HG03064 (cell line): ENCODE results near the gene NPHP1.
"Not testable (repeated sequence)": the region's sequence is repeated elsewhere in the genome, so short reads cannot be mapped to it uniquely, and the experiment has no call there.

Source experiments
- ATAC-seq: cut with Tn5 transposase; IDR thresholded peaks from one replicate; pipeline ENCODE4 v1.9.1; 2021; ENCODE audit warnings: low read depth; ENCODE audit not compliant: unreplicated experiment

NPHP1 gene

DNA sequence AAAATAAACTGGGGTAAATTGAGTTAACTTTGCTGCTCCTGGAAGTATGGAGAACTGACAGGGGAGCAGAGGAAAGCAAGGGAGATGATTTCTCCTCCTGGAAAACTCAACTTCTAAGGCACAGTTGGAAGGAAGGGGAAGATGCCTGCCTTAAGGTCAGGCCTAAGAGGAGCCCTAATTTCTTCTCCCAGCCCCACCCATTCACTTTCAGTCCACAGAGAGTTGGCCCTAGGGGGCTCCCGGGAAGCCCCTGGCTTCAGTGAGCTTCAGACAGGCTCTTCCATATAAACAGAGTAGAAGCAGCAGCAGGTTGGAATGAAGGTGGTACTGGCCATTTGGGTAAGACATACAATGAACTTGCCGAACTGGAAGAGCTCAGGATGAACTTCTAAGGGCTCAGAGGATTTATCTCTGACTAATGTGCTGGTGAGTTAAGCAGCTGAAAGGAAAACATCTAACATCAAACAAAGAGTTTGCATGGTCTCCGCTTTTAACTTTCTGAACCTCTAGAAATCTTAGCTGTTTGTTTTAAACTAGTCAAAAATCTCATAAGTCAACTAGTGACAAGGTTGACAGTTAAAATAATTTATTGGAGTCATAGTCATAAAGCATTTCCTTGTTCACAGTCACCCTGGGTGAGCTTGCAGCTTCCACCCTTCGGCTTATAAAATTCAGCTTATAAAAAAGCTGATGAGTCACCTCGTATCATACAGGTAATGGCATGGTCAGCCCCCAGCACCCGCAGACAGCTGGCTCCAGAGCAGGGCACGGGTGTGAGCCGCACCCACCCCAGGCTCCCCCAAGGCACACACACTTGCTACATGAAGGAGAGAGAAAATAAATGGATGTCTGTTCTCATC is 99.0 kb downstream of the NPHP1 start:
- ATAC-seq: no peak

DNA sequence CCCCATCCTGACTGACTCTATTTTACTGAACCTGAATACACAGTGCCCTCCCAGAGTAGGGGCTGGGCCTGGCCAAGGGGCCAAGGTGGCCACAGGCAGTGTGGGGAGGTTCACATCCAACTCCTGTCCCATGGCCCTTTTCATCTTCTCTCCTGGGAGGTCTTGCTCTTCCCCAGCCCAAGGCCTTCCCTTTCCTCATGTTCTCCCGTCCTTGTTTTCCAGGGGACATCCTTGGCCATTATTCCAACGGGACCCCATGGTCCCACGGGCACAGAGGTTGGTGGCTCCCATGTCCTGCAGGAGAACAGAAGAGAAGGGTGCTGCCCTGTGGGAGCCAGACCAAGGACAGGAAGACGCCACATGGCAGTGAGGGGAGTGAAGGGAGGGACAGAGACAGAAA is 99.6 kb downstream of the NPHP1 start:
- ATAC-seq: no peak

DNA sequence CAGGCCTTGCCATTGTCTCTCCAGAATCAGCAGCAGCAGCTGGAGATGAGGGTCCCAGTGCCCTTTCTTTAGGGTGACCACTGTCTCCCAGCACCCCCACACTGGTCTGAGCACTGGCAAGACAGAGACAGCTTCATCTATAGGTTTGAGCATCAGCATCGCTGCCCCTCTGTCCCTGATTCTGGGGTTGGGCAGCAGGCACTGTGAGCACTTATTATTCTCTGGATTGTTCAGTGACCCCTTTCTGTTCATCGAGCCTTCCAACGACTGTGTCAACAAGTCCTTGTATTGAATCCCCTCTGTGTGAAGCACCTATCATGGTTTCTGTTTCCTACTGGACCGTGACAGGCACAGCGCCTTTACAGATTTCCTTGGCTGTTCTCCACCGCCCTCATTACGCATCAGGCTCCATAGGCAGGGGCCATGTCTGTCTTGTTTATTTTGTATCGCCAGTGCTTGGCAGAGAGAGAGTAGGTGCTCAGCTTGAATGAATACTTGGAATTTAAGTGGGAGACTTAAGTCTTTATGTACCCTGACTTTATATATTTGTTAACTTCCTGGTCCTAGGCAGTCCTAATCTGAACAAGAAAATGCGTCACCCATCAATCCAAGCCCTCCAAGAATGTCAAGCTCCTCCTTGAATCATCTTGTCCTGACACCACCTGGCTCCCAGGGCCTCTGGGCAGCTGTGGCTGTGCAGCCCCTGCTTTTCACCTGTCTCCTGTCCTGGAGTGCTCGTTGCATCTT is 100.6 kb downstream of the NPHP1 start:
- no peak for ATAC-seq

DNA sequence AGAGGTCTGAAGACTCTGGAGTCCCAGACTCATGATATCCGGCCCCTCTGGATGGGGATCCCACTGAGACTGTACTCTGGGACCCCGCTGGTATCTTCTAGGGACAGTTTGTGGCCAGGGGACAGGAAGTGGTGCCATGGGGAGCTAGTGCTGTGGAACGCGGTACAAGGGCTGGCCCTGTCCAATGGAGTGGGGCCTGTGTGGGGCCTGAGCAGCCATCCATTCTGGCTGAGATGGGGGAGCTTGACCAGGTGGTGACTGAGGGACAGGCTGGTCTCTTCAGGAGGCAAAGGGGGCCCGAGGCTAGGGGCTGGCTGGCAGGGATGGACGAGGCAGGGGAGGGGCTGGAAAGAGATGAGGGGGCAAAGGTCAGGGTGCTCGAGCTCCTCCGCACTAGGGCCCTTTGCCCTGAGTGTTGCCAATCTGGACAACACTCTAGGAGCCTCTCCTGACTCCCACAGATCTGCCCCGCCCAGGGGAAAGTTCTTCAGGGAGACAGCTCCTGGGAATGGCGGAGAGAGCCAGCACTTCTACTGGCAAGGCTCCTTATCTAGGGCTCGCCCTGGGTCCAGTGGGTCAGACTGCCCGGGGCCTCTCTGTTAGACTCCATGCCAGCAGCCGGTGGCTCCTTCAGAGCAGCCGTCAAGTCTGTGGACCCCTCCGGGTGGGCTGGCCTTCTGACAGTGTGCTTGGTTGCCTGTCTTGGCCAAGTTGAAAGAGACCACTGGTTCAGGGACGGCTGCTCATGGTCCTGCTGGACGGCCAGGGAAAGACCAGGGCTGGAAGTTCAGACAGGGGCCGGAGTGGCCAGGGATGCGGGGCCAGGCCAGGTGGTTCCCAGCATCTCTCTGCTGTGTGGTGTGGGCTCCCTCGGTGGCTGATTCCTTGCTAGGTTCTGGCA is 101.5 kb downstream of the NPHP1 start:
- ATAC-seq: no peak

DNA sequence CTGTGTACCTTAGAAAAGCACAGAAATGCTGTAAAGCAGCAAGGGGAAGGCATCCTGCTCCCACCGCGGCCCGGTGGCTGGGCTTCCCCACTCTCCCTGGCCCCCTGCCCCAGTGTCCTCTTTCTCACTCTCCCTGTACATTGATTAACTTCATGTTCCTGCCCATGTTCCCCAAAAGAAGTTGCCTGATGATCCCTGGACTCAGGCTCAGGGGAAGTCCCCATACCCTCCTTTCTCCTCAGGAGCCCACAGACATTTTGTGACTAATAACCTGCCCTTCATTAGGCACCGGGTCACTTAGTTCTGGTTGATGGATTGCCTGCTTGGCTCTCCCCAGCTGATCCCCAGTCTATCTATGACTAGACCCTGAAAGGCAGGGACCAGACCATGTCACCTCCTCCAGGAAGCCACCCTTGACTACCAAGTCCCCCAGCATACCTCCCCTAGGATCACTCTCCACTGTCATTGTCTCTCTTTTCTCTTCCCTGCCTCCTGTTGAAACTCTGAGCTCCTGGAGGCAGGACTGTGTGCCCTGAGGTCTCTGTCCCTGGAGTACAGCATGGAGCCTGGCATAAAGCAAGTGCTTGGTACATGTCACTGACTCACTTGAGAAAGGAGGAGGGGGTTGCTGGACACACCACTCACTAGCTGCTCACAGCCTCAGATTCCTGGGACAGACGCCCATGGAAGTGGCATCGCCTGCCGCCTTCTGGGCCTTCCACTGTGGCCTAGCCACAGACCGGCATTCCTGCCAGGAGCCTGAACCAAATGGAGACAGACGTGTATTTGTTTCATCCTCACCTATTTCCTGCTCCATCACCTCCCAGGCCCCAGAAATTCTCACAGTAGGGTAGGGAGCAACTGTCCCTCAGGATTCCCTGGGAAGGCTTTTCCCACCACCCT is 102.7 kb downstream of the NPHP1 start:
- no peak for ATAC-seq

DNA sequence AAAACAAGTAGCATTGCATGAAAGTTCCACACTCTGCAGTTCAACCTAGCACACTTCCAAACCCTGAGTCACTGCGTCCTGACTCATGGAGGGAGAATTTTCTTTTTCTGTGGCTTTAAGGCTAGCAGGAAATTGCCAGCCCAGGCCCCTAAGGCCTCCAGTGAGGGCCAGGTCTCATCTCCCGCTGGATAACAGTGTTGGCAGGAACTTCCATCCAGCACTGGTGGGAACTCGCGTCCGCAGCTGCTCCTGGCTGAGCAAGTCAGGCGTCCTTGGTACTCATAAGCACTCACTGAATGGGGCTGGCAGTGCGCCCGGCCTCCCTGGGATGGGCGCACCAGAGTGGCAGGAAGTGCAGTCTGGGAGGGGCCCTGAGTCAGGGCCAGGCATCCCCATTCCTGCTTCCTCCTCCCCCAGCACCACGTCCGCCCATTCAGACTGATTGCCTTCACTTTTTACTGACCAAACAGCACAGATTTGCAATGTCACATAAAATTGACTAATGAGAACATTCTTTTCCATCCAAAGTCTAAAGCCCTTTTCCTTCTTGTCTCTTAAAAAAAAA is 103.5 kb downstream of the NPHP1 start:
- ATAC-seq: no peak

DNA sequence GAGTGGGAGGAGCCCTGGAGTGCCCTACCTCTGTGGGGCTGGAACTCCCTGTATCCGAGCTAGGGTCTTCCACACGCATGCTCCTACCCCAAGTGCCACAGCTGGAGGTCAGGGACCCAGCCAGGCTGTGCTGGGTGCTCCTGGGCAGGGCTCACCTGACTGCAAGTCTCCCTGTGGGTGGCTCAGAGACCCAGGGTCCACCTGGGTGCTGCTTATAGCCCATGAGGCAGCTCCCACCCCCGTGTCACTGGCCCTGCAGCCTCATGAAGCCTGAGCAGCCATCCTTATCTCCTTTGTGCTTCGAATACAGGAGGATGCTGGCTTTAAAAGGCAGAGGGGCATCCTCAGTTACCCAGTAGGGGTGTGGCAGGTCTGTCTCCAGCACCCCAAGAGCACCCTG is 103.9 kb downstream of the NPHP1 start:
- ATAC-seq: not testable (repeated sequence)

DNA sequence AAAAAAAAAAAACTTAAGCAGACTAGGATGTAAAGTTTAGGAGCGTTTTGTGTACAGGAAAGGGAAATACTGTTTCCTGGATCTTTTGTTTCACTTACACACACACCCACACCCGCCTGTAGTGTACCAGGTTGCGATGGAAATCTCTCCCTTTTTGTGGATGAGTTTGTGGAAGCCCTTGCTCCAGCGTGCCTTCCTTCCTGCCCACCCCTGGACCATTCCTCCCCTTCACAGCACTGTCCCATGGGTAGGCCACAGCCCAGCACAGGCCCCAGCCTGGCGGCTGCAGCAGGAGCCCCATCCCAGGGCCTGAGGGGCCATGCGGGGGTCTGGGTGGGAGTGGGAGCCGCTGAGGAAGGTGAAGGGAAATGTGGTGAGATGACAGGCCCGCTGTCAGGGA is 104.3 kb downstream of the NPHP1 start:
- no peak for ATAC-seq

DNA sequence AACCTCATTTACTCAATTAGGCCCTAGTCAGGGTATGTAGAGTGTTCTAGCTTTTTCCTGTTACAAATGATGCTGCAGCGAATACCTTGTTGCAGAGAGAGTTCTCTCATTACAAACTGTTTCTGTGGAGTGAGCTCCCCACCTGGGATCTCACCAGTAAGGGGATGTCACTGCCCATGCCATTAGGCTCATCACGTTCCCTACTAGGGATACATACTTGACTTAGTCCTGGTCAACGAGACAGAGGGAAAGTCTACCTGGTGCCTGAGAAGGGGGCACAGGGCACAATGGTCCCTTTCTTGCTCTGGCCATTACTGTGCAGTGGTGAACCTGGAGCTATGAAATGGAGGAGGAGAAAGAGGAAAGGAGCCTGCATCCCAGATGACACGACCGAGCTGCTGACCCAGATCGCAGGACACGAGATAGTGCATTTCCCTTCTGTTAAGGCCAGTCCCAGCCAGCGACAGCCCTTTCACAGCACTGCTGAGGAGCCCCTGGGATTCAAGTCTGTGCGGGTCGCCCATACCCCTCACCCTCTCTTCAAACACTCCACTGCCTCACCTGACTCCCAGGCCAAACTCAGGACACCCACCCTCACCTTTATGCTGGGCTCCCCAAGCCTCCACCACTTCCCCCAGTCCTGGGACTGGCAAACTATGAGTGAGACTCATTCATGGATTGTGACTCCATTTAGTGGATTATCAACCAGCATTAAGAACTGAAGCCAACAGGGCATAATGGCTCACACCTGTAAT is 105.2 kb downstream of the NPHP1 start:
- no peak for ATAC-seq

DNA sequence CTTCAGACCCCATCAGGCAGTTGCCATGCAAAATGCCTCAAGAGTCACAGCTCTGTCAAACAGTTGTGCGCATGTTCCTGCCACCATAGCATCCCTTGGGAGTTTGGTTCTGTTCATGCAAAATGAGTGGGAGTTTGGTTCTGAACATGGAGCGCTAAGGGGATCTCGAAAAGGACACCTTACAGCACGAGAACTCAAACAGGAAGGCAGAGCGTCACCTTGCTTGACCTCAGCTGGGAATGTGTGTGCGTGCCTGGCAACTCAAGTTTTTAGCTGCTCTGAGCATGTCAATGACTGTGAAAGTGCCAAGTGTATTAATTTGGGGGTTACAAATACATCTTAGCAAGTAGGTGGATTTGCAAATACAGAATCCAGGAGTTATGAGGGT is 105.8 kb downstream of the NPHP1 start:
- no peak for ATAC-seq

DNA sequence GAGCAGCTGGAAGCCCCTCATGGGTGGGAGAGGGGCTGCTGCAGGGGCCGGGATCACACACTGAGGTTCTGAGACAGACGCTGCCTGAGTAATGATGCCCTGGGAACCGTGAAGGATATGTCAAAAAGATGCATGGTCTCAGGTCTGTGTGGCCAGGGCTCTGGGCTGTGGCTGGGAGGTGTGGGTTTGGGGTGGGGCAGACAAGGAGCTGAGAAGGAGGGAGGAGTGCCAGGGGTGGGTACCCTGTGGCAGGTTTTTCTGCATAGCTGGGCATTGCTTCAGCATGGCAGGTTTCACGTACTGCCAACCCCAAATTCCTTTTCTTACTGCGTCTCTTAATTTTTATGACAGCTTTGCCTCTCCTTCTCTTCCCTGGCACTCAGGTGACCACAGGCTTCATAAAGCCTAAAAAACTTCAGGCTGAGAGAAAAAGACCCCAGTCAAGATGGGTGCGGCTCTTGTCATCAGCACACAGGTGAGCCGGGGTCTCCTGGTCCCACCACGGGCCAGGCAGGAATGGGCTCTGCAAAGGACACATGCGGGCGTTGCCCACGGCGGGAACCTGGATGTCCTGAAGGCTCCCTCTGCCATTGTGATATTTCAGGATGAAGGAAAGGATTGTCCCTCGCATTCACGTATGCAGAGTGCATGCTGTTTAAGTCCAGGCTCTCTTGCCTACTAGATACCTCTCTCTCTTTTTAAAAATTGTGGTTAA is 107.2 kb downstream of the NPHP1 start:
- ATAC-seq: no peak

DNA sequence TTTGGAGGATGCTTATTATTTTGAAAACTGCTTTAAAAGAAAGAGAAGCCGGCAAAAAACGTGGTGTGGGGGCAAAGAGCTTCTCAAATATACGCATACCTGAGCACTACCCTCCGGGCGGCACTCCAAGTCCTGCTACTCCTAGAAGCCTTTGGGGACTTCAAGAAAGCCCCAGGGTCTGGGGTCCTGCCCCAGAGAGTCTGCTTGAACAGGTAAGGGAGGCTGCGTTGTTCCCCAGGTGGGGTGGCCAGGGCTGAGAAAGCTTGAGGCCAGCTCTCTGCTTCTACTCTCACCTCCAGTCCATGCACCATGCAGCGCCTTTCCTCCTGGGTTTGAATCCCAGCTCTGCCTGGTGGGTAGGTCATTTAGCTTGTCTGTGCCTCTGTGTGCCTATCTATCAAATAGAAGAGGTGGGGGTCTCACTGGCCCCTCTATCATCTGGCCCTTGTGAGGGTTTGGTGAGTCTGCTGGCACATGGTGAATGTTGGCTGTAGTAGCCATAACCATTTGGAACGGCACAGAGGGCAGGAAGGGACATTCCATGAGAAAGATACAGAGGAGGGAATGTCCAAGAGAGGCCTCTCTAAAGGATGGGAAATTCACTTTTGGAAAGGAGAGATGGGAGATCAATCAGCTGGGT is 108.7 kb downstream of the NPHP1 start:
- ATAC-seq: no peak

DNA sequence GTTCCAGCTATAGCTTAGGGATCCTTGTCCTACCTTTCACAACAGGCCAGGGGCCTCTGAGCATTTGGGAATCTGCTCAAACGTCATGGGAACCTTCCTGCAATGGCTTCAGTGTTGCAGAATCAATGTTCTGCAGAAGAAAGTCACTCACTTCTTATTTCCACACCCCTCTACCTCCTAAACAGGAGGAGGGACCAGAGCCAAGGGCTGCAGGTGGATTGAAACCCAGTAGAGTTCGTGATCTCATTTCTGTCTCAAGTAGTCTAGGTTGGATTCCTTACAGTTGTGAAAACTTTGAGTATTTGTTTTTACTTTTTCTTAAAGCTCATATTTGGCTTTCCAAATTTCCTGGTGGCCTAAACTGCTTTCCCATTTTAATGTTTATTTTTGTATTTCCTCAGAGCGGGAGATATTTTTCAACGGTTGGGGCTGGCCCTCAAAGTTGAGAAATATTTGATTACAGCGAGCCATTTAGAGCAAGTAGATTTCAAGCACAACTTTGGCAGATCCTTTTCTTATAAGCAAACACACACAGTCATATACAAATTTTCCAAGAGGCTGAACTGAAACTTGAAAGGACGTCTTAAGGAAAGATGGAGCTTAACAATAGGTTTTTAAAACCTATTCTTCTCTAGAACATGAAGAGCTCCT is 109.8 kb downstream of the NPHP1 start:
- not testable (repeated sequence) for ATAC-seq

DNA sequence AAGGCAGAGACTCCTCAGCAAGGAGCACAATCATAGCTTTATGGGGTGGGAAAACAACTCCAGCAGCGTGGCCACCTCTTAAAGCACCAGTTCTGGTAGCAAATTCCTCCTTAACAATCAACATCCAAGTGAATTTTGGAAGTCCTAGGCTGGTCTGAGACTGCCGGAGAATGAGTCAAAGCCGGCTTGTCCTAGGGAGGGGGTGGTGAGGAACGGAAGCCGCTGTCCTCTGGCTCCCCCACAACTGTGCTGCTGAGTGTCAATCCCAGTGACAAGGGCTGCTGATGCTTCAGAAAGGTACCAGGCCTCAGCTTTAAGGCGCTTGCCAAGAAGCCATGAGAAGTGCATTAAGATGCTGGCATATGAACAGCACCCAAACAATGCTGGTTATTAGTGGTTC is 110.9 kb downstream of the NPHP1 start:
- not testable (repeated sequence) for ATAC-seq

DNA sequence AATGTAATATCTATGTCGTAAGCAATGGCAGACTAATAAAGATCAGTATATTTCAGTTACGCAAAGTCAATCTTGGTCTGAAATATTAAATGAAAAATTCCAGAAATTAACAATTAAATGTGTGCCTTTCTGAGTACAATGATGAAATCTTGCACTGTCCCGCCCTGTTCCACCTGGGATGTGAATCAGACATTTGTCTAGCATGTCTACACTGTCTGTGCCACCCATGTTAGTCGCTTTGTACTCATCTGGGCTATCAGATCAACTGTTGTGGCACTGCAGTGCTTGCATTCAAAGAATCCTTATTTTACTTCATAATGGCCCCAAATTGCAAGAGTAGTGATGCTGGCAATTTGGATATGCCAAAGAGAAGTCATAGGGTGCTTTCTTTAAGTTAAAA is 114.6 kb downstream of the NPHP1 start:
- ATAC-seq: not testable (repeated sequence)

DNA sequence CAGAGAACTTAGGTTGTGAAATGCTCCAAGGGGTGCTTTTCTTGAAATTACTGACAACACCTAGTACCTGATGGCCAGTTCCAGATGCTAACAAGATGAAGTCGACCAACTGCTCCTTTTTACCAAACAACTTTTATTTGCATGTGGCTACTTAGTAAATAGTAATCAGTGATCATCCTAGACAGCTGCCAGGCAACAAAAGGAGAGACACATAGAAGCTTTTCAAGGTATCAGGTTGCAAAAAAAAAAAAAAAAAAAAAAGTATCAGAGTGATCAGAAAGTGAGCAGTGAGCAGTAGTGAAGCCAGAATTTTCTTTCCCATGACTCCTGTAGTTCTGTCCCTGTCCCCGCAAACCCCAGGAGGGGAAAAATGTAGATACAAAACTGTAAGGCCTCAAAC is 121.1 kb downstream of the NPHP1 start:
- not testable (repeated sequence) for ATAC-seq

DNA sequence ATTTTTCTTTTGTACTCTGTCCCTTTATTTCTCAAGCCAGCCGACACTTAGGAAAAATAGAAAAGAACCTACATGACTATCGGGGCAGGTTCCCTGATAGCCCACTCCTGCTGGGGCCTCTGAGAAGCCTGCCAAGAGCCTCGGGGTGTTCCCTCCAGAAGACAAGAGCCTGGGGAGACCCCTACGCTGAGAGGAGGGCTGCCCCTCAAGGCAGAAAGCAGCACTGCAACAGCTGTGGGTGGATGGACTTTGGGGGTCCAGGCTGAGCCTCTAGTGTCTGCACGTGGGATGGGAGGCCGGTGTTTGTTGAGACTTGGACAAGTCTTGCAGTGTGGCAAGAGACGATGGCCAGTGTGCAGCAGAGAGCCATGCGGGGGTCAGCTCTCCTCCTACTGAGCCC is 121.7 kb downstream of the NPHP1 start:
- ATAC-seq: not testable (repeated sequence)
